MM.1S (cell line): Measurements from ENCODE around the gene FOXP4.

Experiments
- EZH2phosphoT487 ChIP-seq: fragments of 300-600 bp; sonication (generic); IDR thresholded peaks from 2 replicates; pipeline ENCODE4 v1.6.1; 2018; ENCODE audit warnings: antibody characterized with exemption, low read length
- TF ChIP-seq, protein P1 (sequence below): fragments of 300-600 bp; sonication (generic); IDR thresholded peaks from 2 replicates; pipeline ENCODE4 v1.5.1; 2016; ENCODE audit warnings: antibody characterized with exemption, low read length, mixed read lengths

GRCh38 chr6:41638935-41639808 lies 93.0 kb downstream of the FOXP4 start:
- no peak for TF ChIP-seq EZH2phosphoT487
- TF ChIP-seq, protein P1, sequence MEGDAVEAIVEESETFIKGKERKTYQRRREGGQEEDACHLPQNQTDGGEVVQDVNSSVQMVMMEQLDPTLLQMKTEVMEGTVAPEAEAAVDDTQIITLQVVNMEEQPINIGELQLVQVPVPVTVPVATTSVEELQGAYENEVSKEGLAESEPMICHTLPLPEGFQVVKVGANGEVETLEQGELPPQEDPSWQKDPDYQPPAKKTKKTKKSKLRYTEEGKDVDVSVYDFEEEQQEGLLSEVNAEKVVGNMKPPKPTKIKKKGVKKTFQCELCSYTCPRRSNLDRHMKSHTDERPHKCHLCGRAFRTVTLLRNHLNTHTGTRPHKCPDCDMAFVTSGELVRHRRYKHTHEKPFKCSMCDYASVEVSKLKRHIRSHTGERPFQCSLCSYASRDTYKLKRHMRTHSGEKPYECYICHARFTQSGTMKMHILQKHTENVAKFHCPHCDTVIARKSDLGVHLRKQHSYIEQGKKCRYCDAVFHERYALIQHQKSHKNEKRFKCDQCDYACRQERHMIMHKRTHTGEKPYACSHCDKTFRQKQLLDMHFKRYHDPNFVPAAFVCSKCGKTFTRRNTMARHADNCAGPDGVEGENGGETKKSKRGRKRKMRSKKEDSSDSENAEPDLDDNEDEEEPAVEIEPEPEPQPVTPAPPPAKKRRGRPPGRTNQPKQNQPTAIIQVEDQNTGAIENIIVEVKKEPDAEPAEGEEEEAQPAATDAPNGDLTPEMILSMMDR = no peak
